ENCODE data around the gene TUNAR.

GRCh38 chr14:95828649-95829265, 47.9 kb upstream of the TUNAR start:
- TF ChIP-seq TAF1 (IDR thresholded peaks at IDR 0.05; ENCODE audit: low read depth, low read length), result no peak
- TF ChIP-seq POLR2AphosphoS5 (IDR thresholded peaks at IDR 0.05; ENCODE audit: low read depth, low read length), result no peak

Data from GM12891 (cell line).